ENCODE data around the gene TIE1.

DNA sequence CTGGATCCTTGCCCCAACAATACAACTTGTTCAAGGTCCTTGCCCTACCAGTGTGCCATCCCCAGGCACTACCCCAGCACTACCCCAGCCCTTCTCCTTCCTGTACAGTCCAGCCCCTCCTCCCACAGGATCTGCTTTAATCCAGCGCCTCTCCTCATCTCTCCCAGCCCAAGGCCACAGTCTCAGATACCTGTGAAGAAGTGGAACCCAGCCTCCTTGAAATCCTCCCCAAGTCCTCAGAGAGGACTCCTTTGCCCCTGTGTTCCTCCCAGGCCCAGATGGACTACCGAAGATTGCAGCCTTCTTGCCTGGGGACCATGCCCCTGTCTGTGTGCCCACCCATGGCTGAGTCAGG, 51.5 kb downstream of the TIE1 start:
- no peak for TF ChIP-seq EZH2 (IDR thresholded peaks at IDR 0.05; ENCODE audit: insufficient read depth, poor library complexity, severe bottlenecking)
- no peak for TF ChIP-seq EZH2phosphoT487 (IDR thresholded peaks at IDR 0.05; ENCODE audit: insufficient read depth, low read depth)
